T-cell (primary cell): ENCODE data around the gene LHFPL2. TPM values are rescaled to one million over a fixed set of nuclear protein-coding genes. Genes with fewer than 3 reads are reported as not detected.
A peak's percentile ranks its signal among the peaks of the same experiment; 100 is the strongest.

ENCODE experiments used
- ATAC-seq, 4 experiments: fragments of 200-7000 bp in 3 of 4; fragments of 150-1000 bp in 1 of 4; cut with Tn5 transposase; replicated peaks in 1 of 4; 1 replicate in 3 of 4; 2 replicates in 1 of 4; pipeline ENCODE4 v1.10.0; 2021; ENCODE audit warnings: moderate library complexity in 3 of 4, mild to moderate bottlenecking in 2 of 4, moderate number of reproducible peaks in 1 of 4
- CTCF ChIA-PET, 2 donors: fragments of 300-600 bp; sonication (Branson Sonifier 250); formaldehyde crosslinking; loops; one replicate each; lab custom pipeline; 2022; ENCODE audit warnings: antibody characterized with exemption in 2 of 2; lab: Charles Lee
- POLR2A ChIA-PET, 2 donors: fragments of 300-600 bp; sonication (Branson Sonifier 250); formaldehyde crosslinking; loops; one replicate each; lab custom pipeline; 2022; ENCODE audit warnings: antibody characterized with exemption in 2 of 2; lab: Charles Lee
- DNase-seq, 35 experiments: peaks; one replicate each; pipeline versions ENCODE4 v3.0.0 to v3.0.0-alpha.2; 2013 to 2023
- H3K27ac ChIP-seq: one replicate; pipeline ENCODE4 v1.5.1; 2013; ENCODE audit warnings: low read length
- H3K27me3 ChIP-seq, 2 experiments: replicated peaks in 1 of 2; 1 replicate in 1 of 2; 2 replicates in 1 of 2; pipeline versions ENCODE4 v1.6.1 to v1.7.0; 2013; ENCODE audit warnings: low read length in 1 of 2, mixed read lengths in 1 of 2; ENCODE audit not compliant: control insufficient read depth in 2 of 2, insufficient read depth in 2 of 2; ENCODE audit errors: extremely low read depth in 1 of 2
- H3K36me3 ChIP-seq, 2 donors: 1 replicate in 1 of 2; 2 replicates in 1 of 2; pipeline versions ENCODE4 v1.6.1 to v1.7.0; 2013; ENCODE audit warnings: low read length in 1 of 2; ENCODE audit not compliant: control insufficient read depth in 2 of 2, insufficient read depth in 1 of 2; ENCODE audit errors: extremely low read depth in 1 of 2
- H3K4me1 ChIP-seq, 2 experiments: 1 replicate in 1 of 2; 2 replicates in 1 of 2; pipeline versions ENCODE4 v1.6.1 to v1.7.0; 2013; ENCODE audit warnings: low read length in 2 of 2, mixed read lengths in 1 of 2; ENCODE audit not compliant: insufficient read depth in 2 of 2, control insufficient read depth in 1 of 2; ENCODE audit errors: extremely low read depth in 1 of 2
- H3K4me3 ChIP-seq, 2 donors: 1 replicate in 1 of 2; 2 replicates in 1 of 2; pipeline versions ENCODE4 v1.5.1 to v1.7.0; 2013; ENCODE audit warnings: mild to moderate bottlenecking in 2 of 2, low read length in 1 of 2, moderate library complexity in 1 of 2; ENCODE audit not compliant: control insufficient read depth in 1 of 2; ENCODE audit errors: extremely low read depth in 1 of 2
- H3K9me3 ChIP-seq: 2 replicates; pipeline ENCODE4 v1.7.0; 2013
- H3K27ac Mint-ChIP-seq, 2 donors: one replicate each; pipeline ENCODE4 v1.8.0; 2020 to 2021; ENCODE audit warnings: mild to moderate bottlenecking in 2 of 2, mixed read lengths in 2 of 2
- H3K27me3 Mint-ChIP-seq, 2 donors: one replicate each; pipeline ENCODE4 v1.8.0; 2021 to 2022; ENCODE audit warnings: mixed read lengths in 2 of 2
- H3K36me3 Mint-ChIP-seq: one replicate; pipeline ENCODE4 v1.8.0; 2021; ENCODE audit warnings: mixed read lengths
- H3K4me1 Mint-ChIP-seq, 3 donors: one replicate each; pipeline ENCODE4 v1.8.0; 2020 to 2022; ENCODE audit warnings: mixed read lengths in 3 of 3, mild to moderate bottlenecking in 1 of 3
- H3K4me3 Mint-ChIP-seq, 3 donors: one replicate each; pipeline ENCODE4 v1.8.0; 2020 to 2022; ENCODE audit warnings: mild to moderate bottlenecking in 3 of 3, mixed read lengths in 3 of 3, moderate library complexity in 3 of 3
- H3K9me3 Mint-ChIP-seq, 3 donors: one replicate each; pipeline ENCODE4 v1.8.0; 2020 to 2022; ENCODE audit warnings: mixed read lengths in 3 of 3
- WGBS: methylation state at CpG from one replicate; pipeline ENCODE4 v1.1.5; 2013; ENCODE audit warnings: missing lambda C conversion rate; ENCODE audit not compliant: insufficient coverage; 5-methylcytosine and 5-hydroxymethylcytosine counted together
- total RNA-seq, 35 experiments: library from RNA in 6 of 35; stranded (reverse) in 6 of 35; fragments of 120-200 nt in 1 of 35; gene quantifications; one replicate each; pipeline versions ENCODE4 v1.2.1 to v1.2.4 and lab custom pipeline; 2013 to 2026

The LHFPL2 gene
- total RNA-seq, 5 donors from 2014 or later (not counting 1 experiment from before 2014, with no cell fraction given): 0.19 to 1.9 (median 0.82) TPM

GRCh38 chr5:78483809-78484521, 164.6 kb downstream of the LHFPL2 start:
- CTCF ChIA-PET: interaction anchor here in 1 of 2 donors (0.7 kb wide), 1 partner anchor 10 kb away, joined by 3 read pairs; no protein-coding TSS in a partner anchor
- Histone ChIP-seq H3K36me3 (peaks cover 0 to 2% of the 10 kb centered on the region in 2 donors), H3K9me3 (no peaks in the 10 kb centered on the region), H3K27ac (no peak overlapping the region), H3K4me3 (no peak overlapping the region), H3K27me3 (no peaks in the 10 kb centered on the region), H3K4me1 (peaks cover 0 to 13% of the 10 kb centered on the region in 2 experiments)
- H3K4me1 Mint-ChIP-seq: peaks cover 13 to 16% (median 14%) of the 10 kb centered on the region in 3 donors
- no peak overlapping the region for H3K27ac Mint-ChIP-seq
- peak; percentile 24 to 43 (median 34) for ATAC-seq
- H3K27me3 Mint-ChIP-seq: no peaks in the 10 kb centered on the region
- no CpG with 5 or more reads among the region's 3 CpGs for WGBS
- POLR2A ChIA-PET: no interaction called here
- no peaks in the 10 kb centered on the region for H3K9me3 Mint-ChIP-seq
- H3K36me3 Mint-ChIP-seq: peaks cover 29% of the 10 kb centered on the region
- no peak overlapping the region for H3K4me3 Mint-ChIP-seq
- no peak for DNase-seq

DNA sequence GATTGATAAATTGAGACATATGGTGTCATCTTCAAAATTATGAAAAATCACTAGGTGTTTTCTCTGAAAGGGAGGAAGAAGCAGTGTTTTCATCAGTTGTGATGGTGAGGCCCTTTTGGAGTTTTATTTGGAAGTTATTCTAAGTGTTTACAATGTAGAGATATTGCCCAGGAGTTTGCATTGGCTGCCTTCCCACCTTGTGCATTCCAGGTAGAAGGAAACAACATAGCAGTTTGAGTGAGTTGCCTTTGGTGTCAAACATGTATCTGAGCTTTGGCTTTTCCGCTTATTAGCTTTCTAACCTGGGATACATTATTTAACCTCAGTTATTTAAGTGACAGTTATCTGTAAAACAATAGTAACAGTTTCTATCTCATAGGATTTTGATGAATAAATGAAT, 165.6 kb downstream of the LHFPL2 start:
- H3K4me1 Mint-ChIP-seq: peaks cover 13 to 16% (median 14%) of the 10 kb centered on the region in 3 donors
- ChIA-PET POLR2A (no interaction called here), CTCF (no interaction called here)
- Histone ChIP-seq H3K4me1 (peaks cover 0 to 13% of the 10 kb centered on the region in 2 experiments), H3K4me3 (no peak overlapping the region), H3K27me3 (no peaks in the 10 kb centered on the region), H3K27ac (no peak overlapping the region), H3K9me3 (no peaks in the 10 kb centered on the region), H3K36me3 (peaks cover 0 to 2% of the 10 kb centered on the region in 2 donors)
- WGBS: no CpG with 5 or more reads among the region's 1 CpG
- no peaks in the 10 kb centered on the region for H3K27me3 Mint-ChIP-seq
- H3K27ac Mint-ChIP-seq: peak overlapping the region in 1 of 2 donors; percentile 15
- no peak for ATAC-seq
- H3K36me3 Mint-ChIP-seq: peaks cover 21% of the 10 kb centered on the region
- H3K9me3 Mint-ChIP-seq: no peaks in the 10 kb centered on the region
- no peak for DNase-seq
- no peak overlapping the region for H3K4me3 Mint-ChIP-seq

- no peak overlapping the region for H3K4me3 ChIP-seq
- peaks cover 0 to 5% of the 10 kb centered on the region in 2 donors for H3K36me3 ChIP-seq
- Mint-ChIP-seq H3K4me1 (peaks cover 0 to 6% (median under 1%) of the 10 kb centered on the region in 3 donors), H3K27ac (no peak overlapping the region), H3K36me3 (peaks cover 18% of the 10 kb centered on the region), H3K27me3 (no peaks in the 10 kb centered on the region), H3K4me3 (no peak overlapping the region), H3K9me3 (no peaks in the 10 kb centered on the region)
- no peaks in the 10 kb centered on the region for H3K9me3 ChIP-seq
- ChIA-PET POLR2A (no interaction called here), CTCF (no interaction called here)
- no peak overlapping the region for H3K27ac ChIP-seq
- H3K27me3 ChIP-seq: no peaks in the 10 kb centered on the region
- DNase-seq: no peak
- no peaks in the 10 kb centered on the region for H3K4me1 ChIP-seq
- ATAC-seq: no peak
- WGBS: no CpG with 5 or more reads among the region's 1 CpG
Observed at GRCh38 chr5:78476795-78477194, 171.8 kb downstream of the LHFPL2 start.

DNA sequence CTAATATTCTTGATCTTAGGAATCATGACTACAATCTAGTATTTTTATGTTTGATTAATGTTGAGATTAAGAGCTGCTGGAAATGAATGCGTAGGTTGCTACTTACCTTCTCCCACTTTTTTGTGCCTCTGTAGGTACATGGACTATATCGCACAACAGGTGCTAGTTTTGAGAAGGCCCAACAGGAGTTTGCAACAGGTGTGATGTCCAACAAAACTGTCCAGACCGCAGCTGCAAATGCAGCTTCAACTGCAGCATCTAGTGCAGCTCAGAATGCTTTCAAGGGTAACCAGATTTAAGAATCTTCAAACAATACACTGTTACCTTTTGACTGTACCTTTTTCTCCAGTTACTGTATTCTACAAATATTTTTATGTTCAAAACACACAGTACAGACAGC, 173.2 kb downstream of the LHFPL2 start:
- H3K9me3 ChIP-seq: no peaks in the 10 kb centered on the region
- peaks cover 0 to 5% of the 10 kb centered on the region in 2 donors for H3K36me3 ChIP-seq
- no peaks in the 10 kb centered on the region for H3K27me3 ChIP-seq
- H3K4me3 Mint-ChIP-seq: no peak overlapping the region
- DNase-seq: no peak
- ChIA-PET CTCF (no interaction called here), POLR2A (no interaction called here)
- H3K4me1 Mint-ChIP-seq: peaks cover 0 to 6% (median 0%) of the 10 kb centered on the region in 3 donors
- H3K27me3 Mint-ChIP-seq: no peaks in the 10 kb centered on the region
- no peaks in the 10 kb centered on the region for H3K9me3 Mint-ChIP-seq
- H3K27ac ChIP-seq: no peak overlapping the region
- ATAC-seq: no peak
- peaks cover 17% of the 10 kb centered on the region for H3K36me3 Mint-ChIP-seq
- no peak overlapping the region for H3K4me3 ChIP-seq
- H3K27ac Mint-ChIP-seq: no peak overlapping the region
- WGBS: 100% methylated on average over 2 of the region's 3 CpGs
- H3K4me1 ChIP-seq: no peaks in the 10 kb centered on the region

- ChIA-PET CTCF (no interaction called here), POLR2A (no interaction called here)
- Mint-ChIP-seq H3K4me3 (no peak overlapping the region), H3K27me3 (no peaks in the 10 kb centered on the region), H3K9me3 (no peaks in the 10 kb centered on the region), H3K36me3 (peaks cover 20% of the 10 kb centered on the region), H3K4me1 (peaks cover 0 to 6% (median 0%) of the 10 kb centered on the region in 3 donors), H3K27ac (no peak overlapping the region)
- Histone ChIP-seq H3K9me3 (no peaks in the 10 kb centered on the region), H3K36me3 (peaks cover 0 to 5% of the 10 kb centered on the region in 2 donors), H3K4me1 (no peaks in the 10 kb centered on the region), H3K4me3 (no peak overlapping the region), H3K27me3 (no peaks in the 10 kb centered on the region), H3K27ac (no peak overlapping the region)
- DNase-seq (no peak), ATAC-seq (no peak)
- WGBS: no CpG with 5 or more reads among the region's 1 CpG
Observed at GRCh38 chr5:78473751-78474150, 174.8 kb downstream of the LHFPL2 start.

DNA sequence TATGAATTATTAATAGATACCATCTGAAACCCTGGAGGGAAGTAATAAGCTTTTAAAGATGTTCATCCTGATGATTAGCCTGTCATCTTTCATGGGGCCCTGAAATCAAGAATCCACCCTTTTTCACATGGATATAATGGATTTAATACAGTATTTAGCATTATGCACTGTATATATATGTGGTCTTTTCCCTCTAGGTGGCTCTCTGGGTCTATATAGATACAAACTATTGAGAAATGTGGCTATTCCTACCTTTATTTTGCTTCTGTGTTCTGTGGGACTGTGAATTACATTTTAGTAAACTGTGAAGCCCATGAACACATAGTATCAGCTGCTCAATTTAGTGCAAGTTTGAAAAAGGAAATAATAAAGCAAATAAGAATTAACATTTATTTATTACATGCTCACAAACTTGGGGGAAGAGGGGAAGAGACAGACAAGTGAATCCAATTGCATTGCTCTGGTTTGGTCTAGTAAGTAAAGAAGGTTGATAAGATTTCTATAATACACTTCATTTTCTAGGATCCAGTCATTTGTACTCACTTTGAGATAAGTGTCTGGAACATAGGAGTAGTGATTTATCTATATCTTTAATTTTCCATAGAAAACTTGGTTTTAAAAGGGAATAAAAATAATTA, 176.0 kb downstream of the LHFPL2 start:
- Mint-ChIP-seq H3K27me3 (no peaks in the 10 kb centered on the region), H3K4me1 (peaks cover 0 to 6% (median 0%) of the 10 kb centered on the region in 3 donors), H3K36me3 (peaks cover 21% of the 10 kb centered on the region), H3K4me3 (no peak overlapping the region), H3K9me3 (no peaks in the 10 kb centered on the region), H3K27ac (no peak overlapping the region)
- H3K27ac ChIP-seq: no peak overlapping the region
- no peaks in the 10 kb centered on the region for H3K4me1 ChIP-seq
- ChIA-PET POLR2A (no interaction called here), CTCF (interaction anchor here in 1 of 2 donors (0.7 kb wide), 1 partner anchor 1864 kb away, joined by 8 read pairs; no protein-coding TSS in a partner anchor)
- H3K27me3 ChIP-seq: no peaks in the 10 kb centered on the region
- H3K4me3 ChIP-seq: no peak overlapping the region
- DNase-seq: no peak
- peaks cover 0 to 5% of the 10 kb centered on the region in 2 donors for H3K36me3 ChIP-seq
- H3K9me3 ChIP-seq: no peaks in the 10 kb centered on the region
- no peak for ATAC-seq
